Mucosa of rectum (tissue), 2 donors: ENCODE data around the gene HCFC1.
"Not testable (repeated sequence)": the region's sequence is repeated elsewhere in the genome, so short reads cannot be mapped to it uniquely, and the experiment has no call there.

ENCODE experiments used
- H3K27ac ChIP-seq, 2 donors: one replicate each; pipeline ENCODE4 v1.7.0; 2013; ENCODE audit warnings: inconsistent platforms in 2 of 2, low read depth in 2 of 2, low read length in 2 of 2
- H3K27me3 ChIP-seq, 2 donors: one replicate each; pipeline ENCODE4 v1.7.0; 2013; ENCODE audit warnings: low read length in 2 of 2; ENCODE audit not compliant: control insufficient read depth in 2 of 2, insufficient read depth in 2 of 2
- H3K36me3 ChIP-seq, 2 donors: one replicate each; pipeline ENCODE4 v1.7.0; 2013; ENCODE audit warnings: low read length in 2 of 2; ENCODE audit not compliant: control insufficient read depth in 2 of 2, insufficient read depth in 2 of 2
- H3K4me1 ChIP-seq, 2 donors: one replicate each; pipeline ENCODE4 v1.7.0; 2013; ENCODE audit warnings: low read length in 2 of 2, mild to moderate bottlenecking in 1 of 2; ENCODE audit not compliant: control insufficient read depth in 2 of 2, insufficient read depth in 2 of 2
- H3K4me3 ChIP-seq, 2 donors: one replicate each; pipeline ENCODE4 v1.7.0; 2013; ENCODE audit warnings: low read length in 2 of 2
- H3K9ac ChIP-seq, 2 donors: one replicate each; pipeline ENCODE4 v1.7.0; 2013; ENCODE audit warnings: low read length in 2 of 2, low read depth in 1 of 2, mild to moderate bottlenecking in 1 of 2
- H3K9me3 ChIP-seq, 2 donors: one replicate each; pipeline ENCODE4 v1.7.0; 2013; ENCODE audit warnings: low read length in 2 of 2; ENCODE audit not compliant: control insufficient read depth in 2 of 2
- donor health status: healthy.
- donor health status: Normal muscosa, but diverticular disease.

Gene HCFC1

GRCh38 chrX:154006947-154007346 is 35.3 kb upstream of the HCFC1 start:
- Histone ChIP-seq H3K9ac (no peak overlapping the region), H3K9me3 (no peaks in the 10 kb centered on the region), H3K27me3 (peaks cover 0 to 7% of the 10 kb centered on the region in 2 donors), H3K36me3 (peaks cover 1 to 4% of the 10 kb centered on the region in 2 donors), H3K27ac (peak overlapping the region in 1 of 2 donors; percentile 1), H3K4me3 (no peak overlapping the region), H3K4me1 (no peaks in the 10 kb centered on the region)

- no peak overlapping the region for H3K9ac ChIP-seq
- no peak overlapping the region for H3K4me3 ChIP-seq
- H3K36me3 ChIP-seq, result no peaks in the 10 kb centered on the region
- H3K4me1 ChIP-seq, result no peaks in the 10 kb centered on the region
- no peaks in the 10 kb centered on the region for H3K9me3 ChIP-seq
- peaks cover 0 to 3% of the 10 kb centered on the region in 2 donors for H3K27me3 ChIP-seq
- no peak overlapping the region for H3K27ac ChIP-seq
Measured at GRCh38 chrX:154004315-154004714, 32.7 kb upstream of the HCFC1 start.

GRCh38 chrX:154002215-154002719 is 30.6 kb upstream of the HCFC1 start:
- Histone ChIP-seq H3K27ac (peak overlapping the region in 1 of 2 donors; percentile 54), H3K36me3 (no peaks in the 10 kb centered on the region), H3K9me3 (no peaks in the 10 kb centered on the region), H3K4me3 (peak overlapping the region in 1 of 2 donors; percentile 14), H3K4me1 (no peaks in the 10 kb centered on the region), H3K27me3 (no peaks in the 10 kb centered on the region), H3K9ac (no peak overlapping the region)

- Histone ChIP-seq H3K4me3 (no peak overlapping the region), H3K9me3 (no peaks in the 10 kb centered on the region), H3K9ac (no peak overlapping the region), H3K27me3 (no peaks in the 10 kb centered on the region), H3K4me1 (no peaks in the 10 kb centered on the region), H3K36me3 (no peaks in the 10 kb centered on the region), H3K27ac (no peak overlapping the region)
Measured at GRCh38 chrX:154000051-154000450, 28.4 kb upstream of the HCFC1 start.

- H3K4me3 ChIP-seq, result no peak overlapping the region
- H3K4me1 ChIP-seq, result no peaks in the 10 kb centered on the region
- no peaks in the 10 kb centered on the region for H3K27me3 ChIP-seq
- H3K36me3 ChIP-seq, result no peaks in the 10 kb centered on the region
- no peak overlapping the region for H3K9ac ChIP-seq
- no peaks in the 10 kb centered on the region for H3K9me3 ChIP-seq
- no peak overlapping the region for H3K27ac ChIP-seq
Measured at GRCh38 chrX:153999359-154000037, 27.9 kb upstream of the HCFC1 start.

- no peak overlapping the region for H3K9ac ChIP-seq
- peaks cover 0 to 8% of the 10 kb centered on the region in 2 donors for H3K27me3 ChIP-seq
- H3K36me3 ChIP-seq, result no peaks in the 10 kb centered on the region
- no peak overlapping the region for H3K27ac ChIP-seq
- H3K4me1 ChIP-seq, result no peaks in the 10 kb centered on the region
- H3K9me3 ChIP-seq, result no peaks in the 10 kb centered on the region
- H3K4me3 ChIP-seq, result no peak overlapping the region
Measured at GRCh38 chrX:153995504-153995903, 23.9 kb upstream of the HCFC1 start.

- H3K36me3 ChIP-seq, H3K27me3 ChIP-seq, H3K4me1 ChIP-seq, H3K9ac ChIP-seq, H3K27ac ChIP-seq, H3K9me3 ChIP-seq, H3K4me3 ChIP-seq: not testable (repeated sequence)
Measured at GRCh38 chrX:153994398-153994797, 22.8 kb upstream of the HCFC1 start.

GRCh38 chrX:153993978-153994377 is 22.4 kb upstream of the HCFC1 start:
- H3K27ac ChIP-seq, result no peak overlapping the region
- no peaks in the 10 kb centered on the region for H3K9me3 ChIP-seq
- no peak overlapping the region for H3K9ac ChIP-seq
- H3K27me3 ChIP-seq, result peaks cover 4 to 8% of the 10 kb centered on the region in 2 donors
- no peaks in the 10 kb centered on the region for H3K4me1 ChIP-seq
- H3K4me3 ChIP-seq, result no peak overlapping the region
- H3K36me3 ChIP-seq, result no peaks in the 10 kb centered on the region

GRCh38 chrX:153993079-153993478 is 21.5 kb upstream of the HCFC1 start:
- Histone ChIP-seq H3K4me1 (no peaks in the 10 kb centered on the region), H3K27me3 (peaks cover 4 to 8% of the 10 kb centered on the region in 2 donors)

GRCh38 chrX:153992180-153992579 is 20.6 kb upstream of the HCFC1 start:
- H3K27ac ChIP-seq, result no peak overlapping the region
- H3K9me3 ChIP-seq, result no peaks in the 10 kb centered on the region
- no peaks in the 10 kb centered on the region for H3K36me3 ChIP-seq
- H3K27me3 ChIP-seq, result peaks cover 4 to 8% of the 10 kb centered on the region in 2 donors
- H3K4me3 ChIP-seq, result no peak overlapping the region
- H3K9ac ChIP-seq, result no peak overlapping the region
- no peaks in the 10 kb centered on the region for H3K4me1 ChIP-seq

More at GRCh38 chrX:153993079-153993478, 21.5 kb upstream of the HCFC1 start:
- no peak overlapping the region for H3K4me3 ChIP-seq
- H3K9me3 ChIP-seq, result no peaks in the 10 kb centered on the region
- no peaks in the 10 kb centered on the region for H3K36me3 ChIP-seq
- H3K9ac ChIP-seq, result no peak overlapping the region
- no peak overlapping the region for H3K27ac ChIP-seq
